Right lobe of liver (tissue), 6 donors: ENCODE measurements around the gene LRRC10B. TPM values are rescaled to one million over a fixed set of nuclear protein-coding genes. Genes with fewer than 3 reads are reported as not detected.

ENCODE experiments used
- ATAC-seq, 4 donors: fragments of 200-7000 bp; cut with Tn5 transposase; one replicate each; pipeline ENCODE4 v1.9.1; 2020; ENCODE audit warnings: mild to moderate bottlenecking in 4 of 4, moderate library complexity in 4 of 4
- DNase-seq, 3 donors: peaks; one replicate each; pipeline ENCODE4 v3.0.0-alpha.2; 2020
- H3K27ac ChIP-seq, 3 donors: fragments of 200-600 bp; one replicate each; pipeline ENCODE4 v1.8.0; 2022
- H3K27me3 ChIP-seq, 2 donors: fragments of 200-600 bp; one replicate each; pipeline ENCODE4 v1.8.0; 2022
- H3K36me3 ChIP-seq, 4 donors: fragments of 200-600 bp; sonication (generic) in 1 of 4; one replicate each; pipeline versions ENCODE4 v1.5.1 to v1.8.0; 2017 to 2022; ENCODE audit warnings: control low read depth in 1 of 4
- H3K4me1 ChIP-seq, 4 donors: fragments of 200-600 bp; sonication (generic) in 1 of 4; one replicate each; pipeline versions ENCODE4 v1.5.1 to v1.8.0; 2017 to 2022; ENCODE audit warnings: control low read depth in 1 of 4
- H3K4me3 ChIP-seq, 3 donors: fragments of 200-600 bp; one replicate each; pipeline ENCODE4 v1.8.0; 2022
- H3K9me3 ChIP-seq, 4 donors: fragments of 200-600 bp; sonication (generic) in 1 of 4; one replicate each; pipeline versions ENCODE4 v1.5.1 to v1.8.0; 2017 to 2022; ENCODE audit warnings: control low read depth in 1 of 4
- POLR2A ChIP-seq: fragments of 450-650 bp; IDR thresholded peaks from one replicate; pipeline ENCODE4 v1.6.1; 2017; ENCODE audit warnings: antibody characterized with exemption, mild to moderate bottlenecking
- WGBS: methylation state at CpG from one replicate; pipeline ENCODE4 v1.1.6; 2018; ENCODE audit warnings: low coverage, low lambda C conversion rate; ENCODE audit not compliant: insufficient coverage; ENCODE audit errors: missing lambda C conversion rate; 5-methylcytosine and 5-hydroxymethylcytosine counted together
- intact Hi-C, 2 donors: fragments of 100-400 bp; cut with DNase I; formaldehyde crosslinking; loops; one replicate each; pipeline versions ENCODE4 v1.11.2 to v1.14.1; 2022
- total RNA-seq, 6 experiments: library from RNA; depleted of rRNA in 2 of 6; stranded (reverse); fragments of >200 nt in 2 of 6; fragmentation: NEBNext Ultra II Directional in 3 of 6; extraction: Animal tissue kit (Norgen Biotek cat#: 25700) in 3 of 6; gene quantifications; one replicate each; pipeline versions ENCODE4 v1.1.0 to v1.2.4, GENCODE V29; 2016 to 2023
- TF ChIP-seq, protein P1 (sequence below), 4 donors: fragments of 200-600 bp in 3 of 4; fragments of 450-650 bp in 1 of 4; IDR thresholded peaks; one replicate each; pipeline versions ENCODE4 v1.5.1 to v1.8.0; 2016 to 2022; ENCODE audit warnings: antibody characterized with exemption in 4 of 4, mild to moderate bottlenecking in 2 of 4
- donor health status: DM: no; HTN: yes; CAD: no.
- donor health status: DM: no; HTN: no; CAD: no.
- donor health status: DM: no; HTN: no; CAD: no.
- donor health status: DM: no; HTN: yes; CAD: no.
- donor health status: DM: no; HTN: yes; CAD: no.

LRRC10B gene
- total RNA-seq, 6 experiments from 2014 or later: not detected

DNA sequence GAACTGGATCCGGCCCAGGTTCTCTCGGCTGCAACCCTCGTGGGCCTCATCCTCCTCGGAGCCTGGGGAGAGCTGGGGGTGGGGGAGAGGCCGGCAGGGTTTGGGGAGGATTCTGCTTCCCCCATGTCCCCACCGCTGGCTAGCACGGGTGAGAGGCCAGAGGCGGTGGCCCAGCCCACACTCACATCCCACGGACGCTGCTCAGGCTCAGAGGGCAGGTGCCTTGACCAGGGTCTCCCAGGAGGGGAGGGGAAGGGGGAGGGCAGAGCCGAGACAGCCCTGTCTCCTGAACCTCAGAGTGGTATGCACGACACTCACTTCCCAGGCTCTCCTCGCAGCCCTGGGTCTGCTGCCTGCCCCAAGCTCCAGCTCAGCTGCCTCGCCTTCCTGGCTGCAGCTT, 19.6 kb downstream of the LRRC10B start:
- Histone ChIP-seq H3K4me1 (peaks cover 0 to 43% (median 16%) of the 10 kb centered on the region in 4 donors), H3K4me3 (peak overlapping the region in 1 of 3 donors; percentile 54), H3K9me3 (no peaks in the 10 kb centered on the region), H3K27ac (no peak overlapping the region), H3K36me3 (peaks cover 0 to 18% (median 0%) of the 10 kb centered on the region in 4 donors), H3K27me3 (no peaks in the 10 kb centered on the region)
- ATAC-seq (no peak), DNase-seq (no peak)
- no CpG with 5 or more reads among the region's 14 CpGs for WGBS
- TF ChIP-seq, protein P1, sequence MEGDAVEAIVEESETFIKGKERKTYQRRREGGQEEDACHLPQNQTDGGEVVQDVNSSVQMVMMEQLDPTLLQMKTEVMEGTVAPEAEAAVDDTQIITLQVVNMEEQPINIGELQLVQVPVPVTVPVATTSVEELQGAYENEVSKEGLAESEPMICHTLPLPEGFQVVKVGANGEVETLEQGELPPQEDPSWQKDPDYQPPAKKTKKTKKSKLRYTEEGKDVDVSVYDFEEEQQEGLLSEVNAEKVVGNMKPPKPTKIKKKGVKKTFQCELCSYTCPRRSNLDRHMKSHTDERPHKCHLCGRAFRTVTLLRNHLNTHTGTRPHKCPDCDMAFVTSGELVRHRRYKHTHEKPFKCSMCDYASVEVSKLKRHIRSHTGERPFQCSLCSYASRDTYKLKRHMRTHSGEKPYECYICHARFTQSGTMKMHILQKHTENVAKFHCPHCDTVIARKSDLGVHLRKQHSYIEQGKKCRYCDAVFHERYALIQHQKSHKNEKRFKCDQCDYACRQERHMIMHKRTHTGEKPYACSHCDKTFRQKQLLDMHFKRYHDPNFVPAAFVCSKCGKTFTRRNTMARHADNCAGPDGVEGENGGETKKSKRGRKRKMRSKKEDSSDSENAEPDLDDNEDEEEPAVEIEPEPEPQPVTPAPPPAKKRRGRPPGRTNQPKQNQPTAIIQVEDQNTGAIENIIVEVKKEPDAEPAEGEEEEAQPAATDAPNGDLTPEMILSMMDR (IDR thresholded peaks at IDR 0.05): no peak
- TF ChIP-seq POLR2A: no peak
- intact Hi-C loops: loop anchor here in 1 of 2 donors (10.0 kb wide), 1 partner anchor 47 kb away; no protein-coding TSS in a partner anchor

DNA sequence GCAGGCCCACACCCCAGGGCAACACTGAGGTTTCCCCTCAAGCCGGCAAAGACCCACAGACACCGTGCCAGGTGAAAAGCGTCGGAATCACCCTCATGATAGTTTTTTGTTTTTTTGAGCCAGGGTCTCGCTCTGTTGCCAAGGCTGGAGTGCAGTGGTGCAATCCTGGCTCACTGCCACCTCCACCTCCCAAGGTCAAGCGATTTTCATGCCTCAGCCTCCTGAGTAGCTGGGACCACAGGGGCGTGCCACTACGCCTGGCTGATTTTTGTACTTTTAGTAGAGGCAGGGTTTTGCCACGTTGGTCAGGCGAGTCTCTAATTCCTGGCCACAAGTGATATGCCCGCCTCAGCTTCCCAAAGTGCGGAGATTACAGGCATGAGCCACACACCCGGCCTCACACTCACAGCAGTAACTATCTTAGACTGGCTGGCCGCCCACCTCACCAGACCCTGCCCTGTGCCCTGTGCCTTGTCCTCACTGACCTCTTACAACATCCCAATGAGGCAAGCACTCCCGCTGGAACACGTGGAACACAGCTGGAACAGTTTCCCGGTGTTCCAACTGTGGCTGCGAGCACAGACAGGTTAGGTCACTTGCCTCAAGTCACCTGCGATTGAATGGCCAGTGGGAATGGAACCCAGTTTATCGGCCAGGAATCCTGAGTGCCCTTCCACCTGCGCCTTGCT, 21.1 kb downstream of the LRRC10B start:
- peak overlapping the region; percentile 70 to 82 (median 72) for H3K27ac ChIP-seq

DNA sequence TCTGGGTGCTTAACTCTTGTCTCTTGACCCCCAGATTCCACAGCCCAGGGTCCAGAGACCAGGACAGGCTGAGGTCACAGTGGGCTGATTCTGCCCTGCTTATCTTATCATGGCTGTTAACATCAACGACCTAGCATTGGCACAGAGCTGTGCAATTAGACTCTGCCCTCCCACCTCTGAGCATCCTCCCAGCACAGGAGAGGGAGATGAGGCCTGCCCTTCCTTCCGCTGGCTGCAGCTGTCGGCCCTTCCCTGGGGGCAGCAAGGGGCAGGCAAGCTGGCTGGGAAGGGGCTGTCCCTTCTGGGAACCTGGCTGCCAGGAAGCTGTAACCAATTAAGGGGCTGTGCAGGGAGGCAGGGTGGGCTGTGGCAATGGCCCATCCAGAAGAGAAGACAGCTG, 22.5 kb downstream of the LRRC10B start:
- ATAC-seq (peak; percentile 66 to 71 (median 67)), DNase-seq (peak; percentile 67 to 89 (median 85))
- Histone ChIP-seq H3K27ac (peak overlapping the region; percentile 70 to 82 (median 72)), H3K4me1 (peaks cover 0 to 43% (median 16%) of the 10 kb centered on the region in 4 donors), H3K27me3 (no peaks in the 10 kb centered on the region), H3K36me3 (peaks cover 0 to 10% (median 0%) of the 10 kb centered on the region in 4 donors), H3K4me3 (peak overlapping the region in 1 of 3 donors; percentile 56), H3K9me3 (no peaks in the 10 kb centered on the region)
- TF ChIP-seq, protein P1 (IDR thresholded peaks at IDR 0.05): no peak
- TF ChIP-seq POLR2A: peak; percentile 10
- WGBS: 16% methylated on average over 3 of the region's 3 CpGs
- intact Hi-C loops: loop anchor here in 1 of 2 donors (10.0 kb wide), 1 partner anchor 94 kb away; no protein-coding TSS in a partner anchor

More for the DNA sequence above, 21.1 kb downstream of the LRRC10B start:
- ATAC-seq (peak; percentile 69 to 80 (median 74)), DNase-seq (peak; percentile 86 to 94 (median 90))
- H3K36me3 ChIP-seq: peaks cover 0 to 10% (median 0%) of the 10 kb centered on the region in 4 donors
- 42% methylated on average over 11 of the region's 21 CpGs for WGBS
- intact Hi-C loops: loop anchor here (10.0 kb wide), 2 partner anchors 45 to 95 kb away; no protein-coding TSS in a partner anchor
- peaks cover 0 to 43% (median 16%) of the 10 kb centered on the region in 4 donors for H3K4me1 ChIP-seq
- no peaks in the 10 kb centered on the region for H3K9me3 ChIP-seq
- no peaks in the 10 kb centered on the region for H3K27me3 ChIP-seq
- TF ChIP-seq, protein P1 (IDR thresholded peaks at IDR 0.05): no peak
- peak; percentile 30 for TF ChIP-seq POLR2A
- H3K4me3 ChIP-seq: peak overlapping the region; percentile 7 to 56 (median 33)

DNA sequence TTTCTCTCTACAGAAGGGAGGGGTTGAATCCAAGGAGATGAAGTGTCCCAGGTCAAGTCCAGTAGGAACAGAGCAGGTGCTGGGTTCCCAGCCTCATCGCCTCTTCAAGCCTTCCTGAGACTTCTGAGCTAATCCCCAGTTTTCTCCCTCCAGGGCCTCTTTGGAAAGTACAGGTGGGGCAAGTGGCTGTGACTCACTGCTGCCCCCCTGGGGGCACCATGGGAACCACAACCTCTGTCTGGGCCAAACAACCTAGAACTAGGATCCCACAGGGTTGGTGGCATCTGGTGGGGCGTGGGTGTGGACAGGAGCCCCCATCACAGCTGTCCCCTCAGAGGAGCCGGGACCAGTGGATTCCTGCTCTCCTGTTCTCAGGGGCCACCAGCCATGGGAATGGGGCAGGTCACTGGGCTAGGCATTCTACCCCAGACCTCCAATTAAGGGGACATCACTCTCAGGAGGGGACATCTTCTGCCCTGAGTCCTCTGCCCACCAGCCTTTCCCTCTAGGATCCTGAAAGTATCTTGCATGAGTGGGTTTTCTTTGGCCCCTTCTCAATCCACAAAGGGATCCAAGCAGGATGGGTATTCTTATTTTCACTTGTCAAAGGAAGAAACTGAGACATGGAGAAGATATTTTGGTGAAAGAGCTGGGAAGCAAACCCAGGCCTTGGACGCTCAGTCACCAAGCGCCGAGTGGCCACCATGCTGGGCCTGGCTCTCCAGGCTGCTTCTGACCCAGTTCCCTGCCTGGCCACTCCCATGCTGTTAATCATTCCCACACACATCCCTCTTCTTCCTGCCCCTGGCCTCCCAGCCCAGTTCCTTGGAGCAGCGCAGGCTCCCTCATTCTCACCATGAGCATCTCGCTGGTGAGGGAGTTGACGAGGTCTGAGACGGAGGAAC, 23.8 kb downstream of the LRRC10B start:
- peak; percentile 9 to 40 (median 22) for ATAC-seq
- Histone ChIP-seq H3K27ac (no peak overlapping the region), H3K27me3 (no peaks in the 10 kb centered on the region)

More for the DNA sequence above, 23.8 kb downstream of the LRRC10B start:
- Histone ChIP-seq H3K4me1 (peaks cover 0 to 43% (median 16%) of the 10 kb centered on the region in 4 donors), H3K9me3 (no peaks in the 10 kb centered on the region), H3K4me3 (no peak overlapping the region), H3K36me3 (no peaks in the 10 kb centered on the region)
- TF ChIP-seq POLR2A: peak; percentile 45
- TF ChIP-seq, protein P1 (IDR thresholded peaks at IDR 0.05): peak; percentile 63 to 86 (median 76)
- DNase-seq: peak in 2 of 3 donors; percentile 35 to 68
- 57% methylated on average over 6 of the region's 10 CpGs for WGBS
- intact Hi-C loops: loop anchor here in 1 of 2 donors (10.0 kb wide), 1 partner anchor 92 kb away; no protein-coding TSS in a partner anchor
